ENCODE measurements around the gene TBC1D1.

DNA sequence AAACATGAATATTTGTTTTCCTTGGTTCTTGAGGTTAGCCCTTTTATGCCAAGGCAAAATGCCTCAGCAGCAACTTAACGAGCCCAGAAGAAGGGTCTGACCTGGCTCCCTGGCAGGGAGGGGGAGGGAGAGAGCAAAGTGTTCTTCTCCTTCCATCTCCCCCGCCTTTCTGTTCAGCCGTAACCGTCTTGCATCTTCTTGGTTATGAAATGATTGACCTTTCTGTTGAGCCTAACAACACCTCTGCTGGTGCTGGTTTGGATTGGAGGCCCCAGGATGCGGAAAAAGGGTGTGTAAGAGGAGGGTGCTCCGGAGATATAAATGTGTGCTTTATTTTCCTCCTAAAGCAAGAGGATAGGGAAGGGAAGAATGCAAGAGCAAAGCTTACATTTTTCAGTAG is 114.0 kb downstream of the TBC1D1 start:
- TF ChIP-seq, protein P1, sequence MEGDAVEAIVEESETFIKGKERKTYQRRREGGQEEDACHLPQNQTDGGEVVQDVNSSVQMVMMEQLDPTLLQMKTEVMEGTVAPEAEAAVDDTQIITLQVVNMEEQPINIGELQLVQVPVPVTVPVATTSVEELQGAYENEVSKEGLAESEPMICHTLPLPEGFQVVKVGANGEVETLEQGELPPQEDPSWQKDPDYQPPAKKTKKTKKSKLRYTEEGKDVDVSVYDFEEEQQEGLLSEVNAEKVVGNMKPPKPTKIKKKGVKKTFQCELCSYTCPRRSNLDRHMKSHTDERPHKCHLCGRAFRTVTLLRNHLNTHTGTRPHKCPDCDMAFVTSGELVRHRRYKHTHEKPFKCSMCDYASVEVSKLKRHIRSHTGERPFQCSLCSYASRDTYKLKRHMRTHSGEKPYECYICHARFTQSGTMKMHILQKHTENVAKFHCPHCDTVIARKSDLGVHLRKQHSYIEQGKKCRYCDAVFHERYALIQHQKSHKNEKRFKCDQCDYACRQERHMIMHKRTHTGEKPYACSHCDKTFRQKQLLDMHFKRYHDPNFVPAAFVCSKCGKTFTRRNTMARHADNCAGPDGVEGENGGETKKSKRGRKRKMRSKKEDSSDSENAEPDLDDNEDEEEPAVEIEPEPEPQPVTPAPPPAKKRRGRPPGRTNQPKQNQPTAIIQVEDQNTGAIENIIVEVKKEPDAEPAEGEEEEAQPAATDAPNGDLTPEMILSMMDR (IDR thresholded peaks at IDR 0.05) = no peak
- no peak for TF ChIP-seq POLR2A (IDR thresholded peaks at IDR 0.05)
